HL-60/S4 treated with retinoic acid at 250 ng/mL for 4 days and 3 days (cell line): ENCODE results near the gene DPY19L3.
"Not testable (repeated sequence)": the region's sequence is repeated elsewhere in the genome, so short reads cannot be mapped to it uniquely, and the experiment has no call there.

Experiments used
- in situ Hi-C: fragments of 300-500 bp; cut with MboI; formaldehyde crosslinking; loops from 2 replicates; pipeline ENCODE4 v1.7.0; 2022; ENCODE audit warnings: low sequenced_read_pairs

DPY19L3 gene

DNA sequence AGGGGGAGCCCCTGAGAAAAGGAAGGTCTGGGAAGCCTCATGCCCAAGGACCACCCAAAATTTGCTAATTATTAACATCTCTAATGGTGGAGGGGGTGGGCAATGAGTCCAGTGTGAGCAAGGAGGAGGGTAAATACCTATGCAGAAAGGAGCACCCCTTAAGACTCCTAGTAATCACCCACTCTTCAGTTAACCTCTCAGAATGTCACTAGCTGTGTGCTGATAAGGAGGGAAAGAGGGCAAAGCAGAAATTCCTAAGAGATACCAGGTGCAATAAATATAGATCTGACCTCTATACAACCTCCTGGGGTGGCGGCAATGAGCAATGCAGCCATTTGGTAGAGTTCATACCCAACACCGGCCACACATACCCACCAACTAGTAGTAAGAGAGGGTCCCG, 12.7 kb upstream of the DPY19L3 start:
- in situ Hi-C loops = no loop called here

GRCh38 chr19:32396046-32396652, 9.4 kb upstream of the DPY19L3 start:
- in situ Hi-C loops = no loop called here

DNA sequence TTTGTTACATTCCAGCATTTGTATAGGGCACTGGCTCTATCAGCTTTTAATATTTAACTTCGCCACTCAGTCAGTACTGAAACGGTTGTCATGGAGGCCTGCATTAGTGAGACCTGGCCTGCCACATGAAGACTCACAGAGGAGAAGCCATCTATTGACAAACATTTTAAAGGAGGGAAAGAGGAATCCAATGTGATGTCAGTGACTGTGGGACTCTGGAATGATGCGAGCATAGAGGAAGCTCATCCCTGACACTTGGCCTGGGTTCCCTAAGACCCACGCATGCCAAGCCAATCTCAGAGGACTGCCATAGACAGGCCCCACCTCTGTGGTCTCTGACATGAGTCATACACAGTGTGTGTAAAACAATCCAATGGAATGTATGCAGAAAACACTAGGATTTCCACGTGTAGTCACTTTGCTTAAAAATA, 7.9 kb upstream of the DPY19L3 start:
- in situ Hi-C loops = no loop called here

DNA sequence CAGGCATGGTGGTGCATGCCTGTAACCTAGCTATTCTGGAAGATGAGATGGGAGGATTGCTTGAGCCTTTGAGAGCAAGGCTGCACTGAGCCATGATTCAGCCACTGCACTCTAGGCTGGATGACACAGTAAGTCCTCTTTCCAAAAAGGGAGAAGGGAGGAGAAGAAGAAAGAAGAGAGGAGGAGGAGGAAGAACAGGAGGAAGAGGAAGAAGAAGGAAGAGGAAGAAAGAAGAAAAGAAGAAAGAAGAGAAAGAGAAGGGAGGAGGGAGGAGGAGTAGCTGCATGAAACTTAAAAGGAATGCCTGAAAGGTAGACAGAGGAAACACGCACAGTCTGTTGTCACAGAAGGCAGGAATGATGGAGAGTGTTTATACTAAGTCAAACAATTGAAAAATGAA, 3.6 kb upstream of the DPY19L3 start:
- in situ Hi-C loops = no loop called here

GRCh38 chr19:32403291-32403995, 2.1 kb upstream of the DPY19L3 start:
- in situ Hi-C loops = no loop called here

DNA sequence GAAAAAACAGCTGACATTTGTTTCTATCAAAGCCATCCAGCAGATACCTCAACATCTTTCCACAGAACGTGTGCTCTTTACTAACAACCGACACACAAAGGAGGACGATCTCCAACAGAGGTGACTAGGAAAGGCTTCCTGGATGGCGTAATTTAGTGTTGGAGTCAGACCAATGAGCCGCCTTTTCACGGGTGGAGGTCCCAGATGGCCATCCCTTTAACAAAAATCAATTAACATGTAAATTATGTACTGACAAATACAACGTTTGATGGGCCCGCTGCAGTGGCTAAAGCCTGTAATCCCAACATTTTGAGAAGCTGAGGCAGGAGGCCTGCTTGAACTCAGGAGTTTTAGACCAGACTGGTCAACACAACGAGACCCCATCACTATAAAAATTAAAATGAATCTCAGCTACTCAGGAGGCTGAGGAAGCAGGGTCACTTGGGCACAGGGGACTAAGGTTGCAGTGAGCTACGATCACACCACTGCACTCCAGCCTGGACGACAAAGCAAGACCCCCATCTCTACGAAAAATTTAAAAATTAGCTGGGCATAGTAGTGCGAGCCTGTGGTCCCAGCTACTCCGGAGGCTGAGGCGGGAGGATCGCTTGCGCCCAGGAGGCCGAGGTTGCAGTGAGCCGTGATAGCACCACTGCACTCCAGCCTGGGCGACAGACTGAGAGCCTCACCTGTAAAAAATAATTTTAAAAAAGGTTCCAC, 1.2 kb upstream of the DPY19L3 start:
- in situ Hi-C loops = no loop called here

- in situ Hi-C loops = no loop called here
These were observed 588 bp upstream of the DPY19L3 start for GRCh38 chr19:32404933-32405430.

GRCh38 chr19:32406161-32407003, 812 bp downstream of the DPY19L3 start:
- in situ Hi-C loops = no loop called here

DNA sequence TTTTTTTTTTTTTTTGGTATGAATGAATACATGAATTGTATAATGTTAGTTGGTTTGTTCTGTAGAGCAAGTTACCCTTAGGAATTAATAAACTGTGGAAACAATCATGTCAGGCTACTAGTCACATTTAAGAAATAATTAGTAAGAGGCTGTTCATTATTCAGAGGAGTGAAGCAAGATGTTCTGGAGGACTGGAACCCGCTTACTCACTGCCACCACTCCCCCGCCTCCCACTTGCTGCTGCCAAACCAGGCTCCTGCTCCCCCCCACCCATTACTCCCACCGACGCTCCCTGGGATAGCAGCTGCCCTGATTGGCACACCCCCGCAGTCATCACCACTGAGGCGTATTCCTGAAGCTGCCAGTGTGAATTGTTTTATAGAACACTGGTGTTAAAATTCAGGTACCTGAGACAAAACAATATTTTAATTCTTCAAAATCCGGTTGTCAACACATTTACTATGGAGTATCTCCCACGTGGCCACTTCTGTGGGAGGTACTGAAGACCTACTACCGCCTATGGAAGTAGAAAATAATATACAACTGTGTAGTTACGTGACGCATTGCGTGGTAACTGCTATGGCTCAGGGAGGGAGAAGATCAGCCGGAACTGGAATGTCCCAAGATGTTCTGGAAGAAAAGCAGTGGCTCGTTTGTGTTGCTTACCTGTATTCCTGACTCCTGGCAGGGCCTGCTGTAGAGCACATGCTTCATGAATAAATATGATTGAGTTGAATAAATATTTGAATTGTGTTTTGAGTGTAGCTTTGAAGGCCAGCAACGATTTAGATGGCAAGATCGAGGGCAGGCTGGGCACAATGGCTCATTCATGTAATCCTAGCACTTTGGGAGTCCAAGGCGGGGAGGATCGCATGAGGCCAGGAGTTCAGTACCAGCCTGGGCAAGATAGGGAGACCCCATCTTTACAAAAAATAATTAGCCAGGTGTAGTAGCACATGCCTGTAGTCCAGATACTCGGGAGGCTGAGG, 1.7 kb downstream of the DPY19L3 start:
- in situ Hi-C loops = no loop called here

GRCh38 chr19:32415246-32415645, 9.7 kb downstream of the DPY19L3 start:
- in situ Hi-C loops = no loop called here

GRCh38 chr19:32415669-32416068, 10.1 kb downstream of the DPY19L3 start:
- in situ Hi-C loops = no loop called here

- in situ Hi-C loops = no loop called here
These were observed 11.3 kb downstream of the DPY19L3 start for GRCh38 chr19:32416749-32417456.

DNA sequence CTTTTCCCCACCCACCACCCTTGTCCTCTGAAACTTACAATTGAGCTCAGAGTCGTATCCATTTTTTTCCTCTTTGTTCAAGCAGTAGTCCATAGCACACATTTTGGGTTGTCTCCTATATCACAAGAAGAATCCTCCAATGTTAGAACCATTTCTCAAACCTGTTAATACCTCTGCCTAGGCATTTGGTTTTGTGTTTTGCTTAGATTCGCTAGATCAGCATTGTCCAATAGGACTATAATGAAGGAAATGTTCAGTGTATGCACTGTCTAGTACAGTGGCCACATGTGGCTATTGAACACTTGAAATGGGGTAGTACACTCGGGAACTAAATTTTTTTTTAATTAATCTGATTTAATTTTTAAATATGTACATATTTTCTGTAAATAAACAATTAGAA, 12.6 kb downstream of the DPY19L3 start:
- in situ Hi-C loops = no loop called here

- in situ Hi-C loops = no loop called here
These were observed 16.2 kb downstream of the DPY19L3 start for GRCh38 chr19:32421589-32422361.

GRCh38 chr19:32422435-32422834, 16.9 kb downstream of the DPY19L3 start:
- in situ Hi-C loops = no loop called here

DNA sequence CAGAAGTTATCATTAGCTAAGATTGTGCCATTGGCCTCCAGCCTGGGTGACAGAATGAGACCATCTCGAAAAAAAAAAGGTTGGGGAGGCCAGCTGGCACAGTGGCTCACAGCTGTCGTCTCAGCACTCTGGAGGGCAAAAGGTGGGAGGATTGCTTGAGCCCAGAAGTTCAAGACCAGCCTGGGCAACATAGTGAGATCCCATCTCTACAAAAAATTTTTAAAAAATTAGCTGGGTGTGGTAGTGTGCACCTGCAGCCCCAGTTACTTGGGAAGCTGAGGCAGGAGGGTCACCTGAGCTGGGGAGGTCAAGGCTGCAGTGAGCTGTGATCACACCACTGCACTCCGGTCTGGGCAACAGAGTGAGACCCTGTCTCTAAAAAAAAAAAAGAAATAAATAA, 18.4 kb downstream of the DPY19L3 start:
- in situ Hi-C loops = not testable (repeated sequence)

- in situ Hi-C loops = no loop called here
These were observed 22.0 kb downstream of the DPY19L3 start for GRCh38 chr19:32427536-32427935.

- in situ Hi-C loops = no loop called here
These were observed 31.1 kb downstream of the DPY19L3 start for GRCh38 chr19:32436692-32437091.
